GM18870 (cell line): Measurements from ENCODE around the gene TFPI.
"Not testable (repeated sequence)": the region's sequence is repeated elsewhere in the genome, so short reads cannot be mapped to it uniquely, and the experiment has no call there.

Experiments used
- ATAC-seq: cut with Tn5 transposase; IDR thresholded peaks from one replicate; pipeline ENCODE4 v1.9.1; 2021; ENCODE audit warnings: moderate library complexity; ENCODE audit not compliant: unreplicated experiment

Gene TFPI

GRCh38 chr2:187554011-187554703 is at the start of gene TFPI:
Gene TFPI (minus strand): TSS chr2:187554435. CDS start chr2:187503768, 50,667 bp downstream.
- no peak for ATAC-seq

- no peak for ATAC-seq
Measured at GRCh38 chr2:187594801-187595200, 40.6 kb upstream of the TFPI start.

DNA sequence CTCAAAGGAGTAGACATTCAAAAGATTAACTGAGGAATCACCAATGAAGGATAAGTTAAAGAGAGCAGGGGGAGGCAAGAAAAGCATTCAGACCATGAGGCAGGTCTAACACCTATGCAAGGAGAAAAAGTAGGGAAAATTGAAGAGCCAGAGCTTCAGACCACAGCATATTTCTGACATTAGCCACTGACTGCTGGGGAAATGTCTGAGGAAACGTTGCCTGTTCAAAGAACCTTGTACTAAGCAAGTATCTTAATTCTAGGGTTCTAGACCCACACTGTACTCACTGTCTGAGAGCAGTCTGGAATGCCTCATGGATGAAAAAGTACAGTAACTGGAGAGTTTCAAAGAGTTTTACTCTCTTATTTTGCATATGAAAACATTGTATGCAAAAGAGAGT is 39.5 kb upstream of the TFPI start:
- ATAC-seq, result no peak

DNA sequence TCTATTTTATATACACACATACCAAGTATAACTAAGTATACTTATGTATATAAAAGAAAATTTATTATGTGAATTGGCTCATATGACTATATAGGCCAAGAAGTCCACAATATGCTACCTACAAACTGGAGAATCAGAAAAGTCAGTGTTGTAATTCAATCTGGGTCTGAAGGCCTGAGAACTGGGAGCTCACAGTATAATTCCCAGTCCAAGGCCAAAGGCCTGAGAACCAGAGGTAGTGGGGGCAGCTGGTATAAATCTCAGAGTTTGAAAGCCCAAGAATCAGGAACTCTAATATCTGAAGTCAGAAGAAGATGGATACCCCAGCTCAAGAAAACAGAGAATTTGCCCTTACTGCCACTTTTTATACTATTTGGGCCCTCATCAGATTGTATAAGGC is 38.9 kb upstream of the TFPI start:
- no peak for ATAC-seq

GRCh38 chr2:187590175-187590574 is 35.9 kb upstream of the TFPI start:
- no peak for ATAC-seq

DNA sequence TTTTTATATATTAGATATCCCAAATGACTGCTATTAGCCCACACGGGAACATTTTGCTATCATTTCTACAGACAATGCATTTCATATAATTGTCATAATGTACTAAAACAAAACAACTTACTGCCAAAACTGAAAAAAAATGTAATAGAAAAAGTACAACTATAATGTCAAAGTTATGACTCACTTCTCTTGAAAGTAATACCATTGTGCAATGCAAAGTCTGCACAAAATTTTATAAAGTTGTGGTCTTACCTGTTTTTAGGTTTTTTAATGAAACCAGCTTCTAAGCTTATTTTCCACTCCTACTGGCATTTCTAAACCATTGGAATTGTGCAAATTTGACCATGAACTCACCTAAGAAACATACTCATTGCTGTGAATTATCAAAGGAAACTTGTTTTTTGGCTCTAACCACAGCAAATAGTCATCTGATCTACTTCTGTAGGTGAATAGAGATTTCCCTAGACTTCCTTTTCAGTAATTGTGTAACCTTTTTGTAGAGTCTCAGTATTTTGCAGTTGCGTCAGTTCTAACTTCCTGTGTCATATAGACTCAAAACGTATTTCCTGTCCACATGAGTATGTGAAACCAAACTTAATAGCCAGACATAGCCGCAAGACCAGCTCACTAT is 31.9 kb upstream of the TFPI start:
- peak; percentile 84 for ATAC-seq

- ATAC-seq, result peak; percentile 56
Measured at GRCh38 chr2:187581125-187581896, 27.1 kb upstream of the TFPI start.

DNA sequence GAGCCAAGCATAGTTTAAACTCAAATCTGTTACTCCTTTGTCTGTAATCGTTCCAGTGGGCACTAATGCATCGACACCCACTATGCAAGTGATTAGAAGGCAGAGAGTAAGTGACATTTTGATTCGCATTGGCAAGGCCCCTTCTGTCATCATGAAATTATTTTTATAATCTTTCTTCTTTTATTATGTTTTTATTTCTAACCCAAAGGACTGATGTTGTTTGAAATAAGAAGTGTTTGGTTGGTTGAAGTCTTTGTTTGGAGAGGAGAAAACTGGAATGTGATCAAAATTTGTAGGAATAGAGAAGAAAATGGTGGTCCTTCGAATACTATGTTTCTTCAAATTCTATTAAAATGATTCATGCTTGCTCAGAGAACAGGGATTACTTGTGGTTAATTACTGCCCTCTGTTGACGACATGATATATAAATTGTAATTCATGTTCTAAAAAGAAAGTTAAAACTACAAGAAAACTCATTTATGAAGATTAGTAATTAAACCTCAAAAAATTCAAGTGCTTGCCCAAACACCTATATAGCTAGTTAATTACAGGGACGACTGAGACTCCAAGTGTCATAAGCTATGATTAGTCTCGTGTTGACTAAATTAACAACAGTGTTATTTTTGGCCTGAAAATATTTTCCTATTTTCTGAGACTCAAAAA is 26.4 kb upstream of the TFPI start:
- ATAC-seq, result no peak

GRCh38 chr2:187577310-187577709 is 23.1 kb upstream of the TFPI start:
- ATAC-seq, result no peak

GRCh38 chr2:187576906-187577305 is 22.7 kb upstream of the TFPI start:
- ATAC-seq, result no peak

DNA sequence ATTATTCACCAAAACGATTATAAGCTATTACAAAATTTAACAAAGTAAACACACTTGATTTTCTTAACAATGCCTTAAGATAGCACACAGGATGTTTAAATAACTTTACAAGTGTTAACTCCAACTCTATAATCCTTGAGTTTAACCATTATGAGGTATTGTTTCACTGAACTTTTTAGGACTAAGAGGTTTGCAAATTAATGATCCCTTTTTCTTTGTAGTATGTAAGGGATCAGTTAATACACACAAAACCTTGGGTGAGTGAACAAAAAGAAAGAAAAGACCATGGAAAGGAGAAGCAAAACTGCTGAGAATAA is 21.5 kb upstream of the TFPI start:
- ATAC-seq, result no peak

- no peak for ATAC-seq
Measured at GRCh38 chr2:187574969-187575750, 20.9 kb upstream of the TFPI start.

DNA sequence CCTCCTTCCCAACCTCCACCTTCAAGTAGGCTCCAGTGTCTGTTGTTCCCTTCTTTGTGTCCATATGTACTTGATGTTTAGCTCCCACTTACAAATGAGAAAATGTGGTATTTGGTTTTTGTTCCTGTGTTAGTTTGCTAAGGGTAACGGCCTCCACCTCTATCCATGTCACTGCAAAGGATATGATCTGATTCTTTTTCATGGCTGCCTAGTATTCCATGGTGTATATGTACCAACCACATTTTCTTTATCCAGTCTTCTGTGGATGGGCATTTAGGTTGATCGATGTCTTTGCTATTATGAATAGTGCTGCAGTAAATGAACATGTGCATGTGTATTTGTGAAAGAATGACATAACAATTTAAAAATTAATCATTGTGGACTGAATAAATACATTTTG is 19.5 kb upstream of the TFPI start:
- no peak for ATAC-seq

DNA sequence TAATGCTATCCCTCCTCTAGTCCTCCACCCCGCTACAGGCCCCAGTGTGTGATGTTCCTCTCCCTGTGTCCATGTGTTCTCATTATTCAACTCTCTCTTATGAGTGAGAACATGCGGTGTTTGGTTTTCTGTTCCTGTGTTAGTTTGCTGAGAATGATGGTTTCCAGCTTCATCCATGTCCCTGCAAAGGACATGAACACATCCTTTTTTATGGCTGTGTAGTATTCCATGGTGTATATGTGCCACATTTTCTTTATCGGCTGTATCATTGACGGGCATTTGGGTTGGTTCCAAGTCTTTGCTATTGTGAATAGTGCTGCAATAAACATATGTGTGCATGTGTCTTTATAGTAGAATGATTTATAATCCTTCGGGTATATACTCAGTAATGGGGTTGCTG is 17.8 kb upstream of the TFPI start:
- ATAC-seq, result not testable (repeated sequence)

GRCh38 chr2:187569571-187569970 is 15.3 kb upstream of the TFPI start:
- no peak for ATAC-seq

GRCh38 chr2:187569042-187569441 is 14.8 kb upstream of the TFPI start:
- ATAC-seq, result no peak

DNA sequence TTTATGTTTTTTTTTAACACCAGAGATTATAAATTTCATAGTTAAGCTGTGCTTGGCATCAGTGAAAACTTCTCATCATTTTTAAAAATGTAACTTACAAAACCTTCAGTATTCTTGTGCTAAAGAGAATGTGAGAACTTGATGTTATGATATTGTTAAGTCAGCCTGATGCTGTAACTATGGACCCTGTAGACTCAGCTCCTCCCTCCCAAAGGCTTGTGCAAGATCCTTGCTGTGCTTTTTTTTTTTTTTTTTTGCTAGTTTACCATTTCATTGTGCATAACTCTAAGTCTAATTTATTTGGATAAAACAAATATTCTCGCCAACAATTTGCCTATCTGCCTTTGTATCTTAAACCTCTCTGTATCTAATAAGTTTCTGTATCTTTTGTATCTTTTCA is 12.9 kb upstream of the TFPI start:
- ATAC-seq, result no peak

DNA sequence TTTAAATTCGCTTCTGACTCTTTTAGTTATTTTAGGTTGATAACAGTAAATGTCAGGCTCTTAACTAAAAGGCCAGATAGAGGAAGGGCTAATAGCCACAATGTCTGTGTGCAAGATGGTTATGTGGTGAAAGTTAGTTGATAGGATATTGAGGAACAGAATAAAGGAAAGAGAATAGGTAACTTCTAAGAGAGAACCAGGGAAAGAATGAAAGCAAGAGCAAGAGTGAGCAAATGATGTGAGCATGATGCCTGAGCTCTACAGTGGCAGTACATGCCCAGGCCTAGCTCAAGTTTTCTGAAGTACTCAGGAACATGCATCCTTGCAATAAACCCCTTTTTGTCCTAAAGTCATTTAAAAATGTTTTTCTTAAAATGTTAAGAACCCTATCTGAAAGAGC is 12.5 kb upstream of the TFPI start:
- ATAC-seq, result no peak

- ATAC-seq, result no peak
Measured at GRCh38 chr2:187566266-187566665, 12.0 kb upstream of the TFPI start.

DNA sequence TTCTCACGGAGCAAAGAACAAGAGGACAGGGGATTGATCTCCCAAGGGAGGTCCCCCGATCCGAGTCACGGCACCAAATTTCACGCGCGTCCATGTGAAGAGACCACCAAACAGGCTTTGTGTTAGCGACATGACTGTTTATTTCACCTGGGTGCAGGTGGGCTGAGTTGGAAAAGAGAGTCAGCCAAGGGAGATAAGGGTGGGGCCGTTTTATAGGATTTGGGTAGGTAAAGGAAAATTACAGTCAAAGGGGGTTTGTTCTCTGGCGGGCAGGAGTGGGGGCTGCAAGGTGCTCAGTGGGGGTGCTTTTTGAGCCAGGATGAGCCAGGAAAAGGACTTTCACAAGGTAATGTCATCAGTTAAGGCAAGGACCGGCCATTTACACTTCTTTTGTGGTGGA is 11.4 kb upstream of the TFPI start:
- not testable (repeated sequence) for ATAC-seq

GRCh38 chr2:187556493-187556892 is 2.3 kb upstream of the TFPI start:
- ATAC-seq, result not testable (repeated sequence)
